GM21381 (cell line): Measurements from ENCODE around the gene FCAMR.
"Not testable (repeated sequence)": the region's sequence is repeated elsewhere in the genome, so short reads cannot be mapped to it uniquely, and the experiment has no call there.

ENCODE experiments used
- ATAC-seq: cut with Tn5 transposase; IDR thresholded peaks from one replicate; pipeline ENCODE4 v1.9.1; 2021; ENCODE audit warnings: mild to moderate bottlenecking, moderate library complexity; ENCODE audit not compliant: unreplicated experiment

The FCAMR gene

DNA sequence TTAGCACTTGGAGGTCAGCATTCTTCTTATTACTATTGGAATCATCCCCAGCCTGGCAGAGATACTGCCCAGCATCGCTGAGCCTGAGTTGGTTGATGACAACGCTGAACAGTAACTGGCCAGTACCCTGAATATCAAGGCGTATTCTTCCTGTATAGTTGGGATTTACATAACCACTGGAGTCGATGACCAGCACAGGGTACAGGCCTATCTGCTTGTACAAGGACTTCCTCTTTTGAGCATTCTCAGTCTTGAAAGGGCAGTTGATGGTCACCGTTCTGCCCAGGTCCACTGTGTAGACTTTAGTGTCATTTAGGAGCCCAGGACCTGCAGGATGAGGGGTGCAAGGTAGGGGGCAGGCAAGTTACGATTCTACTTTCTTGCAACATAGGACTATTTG is 32.8 kb downstream of the FCAMR start:
- ATAC-seq = no peak

DNA sequence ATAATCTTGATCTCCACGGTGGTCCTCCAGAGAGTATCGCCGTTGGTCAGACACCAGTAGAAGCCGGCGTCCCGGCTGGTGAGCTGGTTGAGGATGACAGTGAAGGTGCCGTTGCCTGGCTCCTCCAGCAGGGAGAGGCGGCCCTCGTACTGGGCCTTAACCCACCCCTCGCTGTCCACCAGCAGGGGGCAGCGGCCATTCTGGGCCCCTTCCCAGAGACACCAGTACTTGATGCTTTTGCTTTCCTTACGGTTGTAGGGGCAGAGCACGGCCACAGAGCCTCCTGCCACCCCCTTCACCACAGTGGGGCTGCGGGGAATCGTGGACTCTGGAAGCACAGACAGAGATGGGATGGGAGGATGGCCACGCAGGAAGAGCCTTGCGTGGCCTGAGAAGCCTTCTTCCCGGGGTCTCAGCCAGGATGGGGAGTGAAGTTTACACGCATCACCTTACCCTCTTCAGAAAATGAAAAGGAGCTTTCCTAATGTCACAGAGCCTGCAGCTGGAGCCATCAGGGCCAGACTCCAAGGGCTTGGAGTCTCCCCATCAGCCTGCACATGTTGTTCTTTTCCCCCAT is 34.7 kb downstream of the FCAMR start:
- ATAC-seq = no peak

DNA sequence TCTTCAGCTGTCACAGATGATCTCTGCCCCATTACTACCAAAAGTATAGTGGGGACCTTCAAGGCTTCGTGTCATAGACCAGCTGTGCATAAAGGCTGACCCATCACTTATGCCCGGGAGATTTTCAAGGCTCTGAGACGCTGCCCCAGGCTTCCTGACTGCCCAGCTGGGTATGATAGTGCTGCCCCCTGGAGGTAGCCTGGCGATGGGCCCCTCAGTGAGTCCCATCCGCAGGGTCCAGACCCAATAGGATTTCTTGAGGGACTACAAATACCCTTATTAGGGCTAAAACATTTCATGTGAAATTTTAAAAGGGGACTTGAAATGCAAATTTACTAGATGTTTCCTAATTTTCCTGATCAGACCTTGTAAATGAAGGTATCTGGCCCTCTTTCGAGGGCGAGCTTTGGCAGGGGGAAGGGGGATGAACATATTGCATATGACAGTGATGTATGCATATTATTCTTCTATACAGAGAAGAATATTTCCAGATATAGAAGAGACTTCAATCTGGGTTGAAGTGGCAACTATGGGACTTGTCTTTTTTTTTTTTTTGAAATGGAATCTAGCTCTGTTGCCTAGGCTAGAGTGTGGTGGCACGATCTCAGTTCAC is 36.8 kb downstream of the FCAMR start:
- ATAC-seq = no peak

DNA sequence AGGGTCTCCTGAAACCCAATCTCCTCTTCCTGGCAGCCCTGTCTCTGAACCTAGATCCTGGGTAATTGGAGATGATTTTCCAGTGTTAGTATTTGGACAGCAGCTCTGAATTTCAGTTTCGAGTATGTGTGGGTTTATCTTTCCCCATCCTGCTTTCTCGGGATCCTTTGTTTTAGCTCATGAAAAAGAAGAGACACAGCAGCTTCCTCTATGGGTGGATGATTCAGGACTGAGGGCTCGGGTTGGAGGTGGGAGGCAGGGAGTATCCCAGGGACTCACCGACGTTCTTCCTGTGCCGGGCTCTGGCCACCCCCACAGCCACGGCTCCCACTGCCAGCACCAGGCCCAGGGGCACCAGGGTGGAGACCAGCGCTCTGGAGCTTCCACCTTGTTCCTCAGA is 38.1 kb downstream of the FCAMR start:
- no peak for ATAC-seq

DNA sequence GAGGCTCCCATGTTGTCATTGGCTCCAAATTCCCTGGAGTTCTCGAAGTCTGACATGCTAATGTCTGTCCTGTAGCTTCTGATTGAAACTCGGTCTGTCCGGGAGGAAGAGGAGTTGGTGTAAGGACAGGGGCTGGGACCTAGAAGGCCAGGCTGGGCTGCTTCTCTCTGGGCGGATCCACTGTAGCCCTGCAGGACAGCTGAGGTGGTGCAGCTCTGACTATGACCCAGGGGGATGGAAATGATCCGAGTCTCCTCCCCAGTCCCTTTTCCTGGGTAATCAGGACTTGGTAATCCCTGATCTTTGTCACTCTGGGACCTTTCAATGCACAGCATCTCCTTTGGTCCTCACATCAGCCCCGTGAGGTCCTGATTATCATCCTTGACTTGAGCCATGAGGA is 38.6 kb downstream of the FCAMR start:
- no peak for ATAC-seq

DNA sequence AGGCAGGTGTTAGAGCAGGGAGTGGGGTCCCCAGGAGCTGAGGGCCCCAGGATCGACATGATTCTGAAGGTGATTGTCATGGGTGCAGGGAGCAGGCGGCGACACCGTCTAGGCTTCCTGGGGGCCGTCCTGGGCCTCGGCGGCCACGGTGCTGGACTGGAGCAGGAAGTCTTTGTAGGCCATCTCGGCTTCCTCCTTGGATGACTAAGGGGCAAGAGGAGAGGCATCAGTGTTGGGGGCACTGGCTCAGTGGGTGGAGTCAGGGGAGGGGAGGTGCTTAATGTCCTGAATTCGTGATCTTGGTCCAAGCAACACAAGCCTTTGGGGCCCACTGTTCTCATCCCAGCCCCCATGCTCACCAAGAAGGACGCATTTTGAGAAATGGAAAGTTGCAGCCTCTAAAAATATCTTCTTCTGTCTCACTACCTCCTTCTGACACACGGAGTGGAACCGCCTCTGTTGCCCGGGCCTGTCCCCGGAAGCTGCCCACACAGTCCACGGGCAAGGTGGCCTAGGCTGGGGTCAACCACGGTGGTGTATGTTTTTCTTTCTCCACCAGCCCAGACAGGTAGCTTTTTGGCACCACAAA is 40.0 kb downstream of the FCAMR start:
- ATAC-seq = peak; percentile 78

DNA sequence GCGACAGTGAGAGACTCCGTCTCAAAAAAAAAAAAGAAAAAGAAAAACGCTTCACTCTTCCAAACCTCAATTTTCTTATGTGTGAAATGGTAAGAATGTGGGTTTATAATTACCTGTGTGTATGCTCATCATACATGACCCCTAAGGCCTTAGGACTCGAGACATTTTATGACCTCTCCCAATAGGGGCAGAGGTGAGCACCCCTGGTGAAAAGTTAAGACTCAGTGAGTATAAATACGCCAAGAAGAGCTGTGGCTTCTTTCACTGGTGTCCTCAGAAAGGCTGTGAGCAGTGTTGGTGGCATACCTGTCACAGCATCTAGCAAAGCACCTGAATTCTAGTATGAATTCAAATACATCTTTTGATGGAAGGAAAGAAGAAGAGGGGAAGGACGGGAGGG is 40.7 kb downstream of the FCAMR start:
- ATAC-seq = no peak

DNA sequence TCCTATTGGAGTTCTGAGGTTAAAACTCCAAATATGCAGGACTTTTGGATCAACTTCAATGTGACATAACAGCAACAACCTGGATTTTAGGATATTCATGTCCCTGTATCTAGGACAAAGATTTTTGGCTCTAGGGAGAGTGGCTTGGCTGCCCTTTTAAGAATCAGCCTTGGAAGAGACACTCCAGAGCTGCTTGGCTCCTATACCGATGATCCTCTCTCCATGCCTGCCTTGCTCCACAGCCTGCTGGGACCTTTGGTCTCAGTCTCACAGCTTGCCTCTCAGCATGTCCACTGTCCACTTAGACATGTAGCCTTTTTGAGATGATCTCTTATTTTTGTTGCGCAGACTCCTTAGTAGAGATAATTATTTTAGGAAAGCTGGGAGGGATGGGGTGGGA is 44.0 kb downstream of the FCAMR start:
- ATAC-seq = no peak

DNA sequence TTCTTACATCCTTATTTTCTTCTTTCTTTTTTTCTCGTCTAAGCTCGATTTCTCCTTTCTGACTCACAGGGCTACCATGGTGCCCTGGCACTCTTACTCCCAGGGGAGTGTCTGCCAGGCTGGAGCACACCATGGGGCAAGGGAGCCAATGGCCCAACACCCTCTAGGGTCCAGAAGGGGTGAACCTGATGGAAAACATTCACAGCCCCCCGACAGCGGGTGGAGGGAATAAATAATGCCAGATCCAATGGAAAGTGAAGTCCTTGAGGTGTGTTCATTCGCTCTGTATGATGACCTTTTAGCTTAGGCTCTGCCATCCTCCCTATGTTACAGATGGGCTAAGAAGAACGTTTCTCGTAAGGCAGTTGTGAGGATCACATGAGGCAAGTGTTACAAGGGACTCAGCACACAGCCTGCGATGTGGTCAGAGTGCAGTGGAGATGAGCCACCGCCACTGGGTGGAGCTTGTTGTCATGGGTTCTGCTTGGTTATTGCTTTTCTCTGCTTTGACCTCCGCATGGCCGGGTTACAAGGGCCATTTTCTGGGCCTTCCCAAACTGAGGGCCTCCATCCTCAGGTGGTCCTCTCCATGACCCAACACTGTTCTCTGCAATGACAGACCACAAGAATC is 45.0 kb downstream of the FCAMR start:
- ATAC-seq = peak; percentile 60

DNA sequence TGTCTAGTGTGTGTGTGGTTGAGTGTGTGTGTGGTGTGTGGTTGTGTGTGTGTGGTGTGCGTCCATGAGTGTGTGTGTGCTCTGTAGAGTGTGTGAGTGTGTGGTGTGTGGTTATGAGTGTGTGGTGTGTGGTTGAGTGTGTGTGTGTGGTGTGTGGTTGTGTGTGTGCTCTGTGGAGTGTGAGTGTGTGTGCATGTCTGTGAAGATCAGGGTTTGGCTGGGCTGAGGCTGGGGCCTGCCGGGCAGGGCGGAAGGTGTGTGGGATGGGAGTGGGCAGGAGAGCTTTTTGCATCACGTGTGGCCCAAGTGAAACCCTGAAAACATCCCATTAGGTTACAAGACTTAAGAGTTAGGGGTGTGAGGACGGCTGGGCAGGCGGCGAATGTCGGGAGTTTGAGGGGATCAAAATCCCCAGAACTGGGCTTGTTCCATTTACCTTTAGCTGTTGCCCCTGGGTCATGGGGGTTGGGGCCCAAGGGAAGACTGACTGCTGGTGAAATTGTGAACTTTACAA is 45.6 kb downstream of the FCAMR start:
- peak; percentile 18 for ATAC-seq

DNA sequence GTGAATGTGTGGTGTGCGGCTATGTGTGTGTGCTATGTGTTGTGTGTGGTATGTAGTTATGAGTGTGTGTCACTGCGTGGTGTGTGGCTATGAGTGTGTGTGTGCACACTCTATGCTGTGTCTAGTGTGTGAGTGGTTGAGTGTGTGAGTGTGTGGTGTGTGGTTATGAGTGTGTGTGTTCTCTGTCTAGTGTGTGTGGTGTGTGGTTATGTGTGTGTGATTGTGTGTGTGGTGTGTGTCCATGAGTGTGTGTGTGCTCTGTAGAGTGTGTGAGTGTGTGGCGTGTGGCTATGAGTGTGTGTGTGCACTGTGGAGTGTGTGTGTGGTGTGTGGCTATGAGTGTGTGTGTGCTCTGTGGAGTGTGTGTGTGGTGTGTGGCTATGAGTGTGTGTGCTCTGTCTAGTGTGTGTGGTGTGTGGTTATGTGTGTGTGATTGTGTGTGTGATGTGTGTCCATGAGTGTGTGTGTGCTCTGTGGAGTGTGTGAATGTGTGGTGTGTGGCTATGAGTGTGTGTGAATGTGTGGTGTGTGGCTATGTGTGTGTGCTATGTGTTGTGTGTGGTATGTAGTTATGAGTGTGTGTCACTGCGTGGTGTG is 46.2 kb downstream of the FCAMR start:
- not testable (repeated sequence) for ATAC-seq

DNA sequence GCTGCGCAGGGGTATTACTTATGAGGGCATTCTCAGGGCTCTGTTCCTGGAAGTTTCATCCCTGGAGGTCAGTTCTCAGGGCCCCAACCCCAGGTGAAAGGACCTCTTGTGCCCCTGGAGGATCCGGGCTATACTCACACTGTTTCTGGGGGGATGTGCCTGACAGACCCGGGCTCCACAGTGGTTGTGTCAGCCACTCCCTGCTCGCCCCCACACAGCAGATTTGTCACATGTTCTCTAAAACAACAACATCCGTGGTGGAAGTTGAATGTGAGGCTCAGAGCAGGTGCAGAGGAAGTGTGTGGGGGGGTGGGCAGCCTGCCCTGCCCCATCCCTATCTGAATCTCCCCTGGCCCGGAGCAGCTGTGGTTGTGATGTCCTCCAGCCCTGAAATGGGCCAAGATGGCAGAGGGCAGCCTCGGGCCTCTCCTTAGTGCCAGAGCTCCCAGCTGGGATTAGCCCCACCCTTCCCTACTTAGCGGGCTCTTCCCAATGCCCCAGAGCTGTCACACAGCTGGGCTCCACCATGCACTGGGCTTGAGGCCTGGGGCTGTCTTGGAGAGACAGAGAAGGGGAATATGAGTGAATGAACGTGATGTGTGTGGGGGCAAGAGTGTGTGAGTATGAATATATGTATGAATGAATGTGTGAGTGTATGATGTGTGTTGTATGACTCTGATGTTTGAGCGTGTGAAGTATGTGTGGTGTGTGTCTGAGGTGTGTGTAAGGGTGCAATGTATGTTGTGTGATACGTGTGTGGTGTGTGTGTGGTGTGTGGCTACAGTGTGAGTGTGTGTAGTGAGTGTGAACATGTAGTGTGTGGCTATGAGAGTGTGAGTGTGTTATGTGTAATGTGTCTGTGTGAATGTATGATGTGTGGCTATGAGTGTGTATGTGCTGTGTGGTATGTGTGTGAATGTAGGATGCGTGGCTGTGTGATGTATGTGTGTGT is 47.0 kb downstream of the FCAMR start:
- peak; percentile 46 for ATAC-seq

DNA sequence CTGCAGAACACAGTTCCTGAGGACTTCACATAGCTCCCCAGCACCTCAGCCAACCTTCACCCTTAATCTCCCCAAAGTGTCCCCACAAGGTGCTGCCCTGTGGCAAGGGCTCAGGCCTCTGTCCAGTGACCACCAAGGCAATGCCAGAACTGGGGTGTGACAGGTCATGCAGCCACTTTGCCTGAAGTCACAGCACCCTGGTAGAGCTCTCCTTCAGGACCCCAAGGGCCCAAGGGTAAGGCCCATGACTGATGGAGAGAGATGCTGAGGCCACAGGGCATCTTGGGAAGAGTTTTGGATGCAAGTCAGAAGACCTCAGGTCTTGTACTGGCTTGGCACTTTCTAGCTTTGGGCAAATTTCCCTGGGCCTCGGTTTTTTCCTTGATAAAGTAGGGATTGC is 47.7 kb downstream of the FCAMR start:
- no peak for ATAC-seq

DNA sequence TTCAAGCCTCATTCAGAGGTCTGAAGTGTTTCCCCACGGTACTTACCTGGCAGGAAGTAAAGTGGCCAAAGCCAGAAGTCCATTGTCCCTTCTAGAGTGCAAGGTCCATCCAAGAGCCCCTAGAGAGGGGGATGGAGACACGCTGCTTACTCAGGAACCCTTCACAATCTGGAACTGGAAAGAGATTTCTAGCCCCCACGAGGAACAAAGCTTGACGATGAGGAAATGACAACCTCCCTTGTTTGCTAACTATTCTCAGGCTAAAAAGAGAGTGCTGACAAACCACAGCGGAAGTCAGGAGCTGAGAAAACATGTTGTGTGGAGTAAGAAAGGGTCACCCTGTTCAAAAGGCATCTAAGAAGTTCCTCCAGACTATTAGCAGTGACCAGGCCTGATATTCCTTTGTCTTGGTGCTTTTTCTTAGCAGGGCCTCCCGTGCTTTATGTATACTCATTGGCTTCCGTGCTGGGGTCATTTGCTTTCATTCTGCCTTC is 48.4 kb downstream of the FCAMR start, which contains the start of gene FCMR:
FCMR (minus strand) TSS at position 170 of the 494 bp plus-strand sequence; CDS start at position 83, 87 bp downstream.
- ATAC-seq = no peak

DNA sequence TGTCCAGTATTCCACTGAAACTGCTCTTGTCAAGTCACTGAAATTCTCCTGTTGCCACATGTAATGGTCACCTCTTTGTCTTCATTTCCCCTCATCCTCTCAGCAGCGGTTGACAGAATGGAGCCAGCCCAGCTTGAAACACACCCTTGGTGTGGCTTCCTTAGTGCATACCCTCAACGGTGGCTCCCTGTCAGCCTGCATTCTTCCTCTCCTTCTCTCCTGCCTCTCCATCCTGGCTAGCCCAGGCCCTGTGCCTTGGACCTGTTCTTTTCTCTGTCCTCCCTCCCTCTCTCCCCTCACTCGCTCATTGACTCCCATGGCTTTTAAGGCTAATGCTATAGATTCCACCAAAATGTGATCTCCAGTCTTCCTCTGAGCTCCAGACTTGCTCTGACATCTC is 52.2 kb downstream of the FCAMR start:
- ATAC-seq = no peak

DNA sequence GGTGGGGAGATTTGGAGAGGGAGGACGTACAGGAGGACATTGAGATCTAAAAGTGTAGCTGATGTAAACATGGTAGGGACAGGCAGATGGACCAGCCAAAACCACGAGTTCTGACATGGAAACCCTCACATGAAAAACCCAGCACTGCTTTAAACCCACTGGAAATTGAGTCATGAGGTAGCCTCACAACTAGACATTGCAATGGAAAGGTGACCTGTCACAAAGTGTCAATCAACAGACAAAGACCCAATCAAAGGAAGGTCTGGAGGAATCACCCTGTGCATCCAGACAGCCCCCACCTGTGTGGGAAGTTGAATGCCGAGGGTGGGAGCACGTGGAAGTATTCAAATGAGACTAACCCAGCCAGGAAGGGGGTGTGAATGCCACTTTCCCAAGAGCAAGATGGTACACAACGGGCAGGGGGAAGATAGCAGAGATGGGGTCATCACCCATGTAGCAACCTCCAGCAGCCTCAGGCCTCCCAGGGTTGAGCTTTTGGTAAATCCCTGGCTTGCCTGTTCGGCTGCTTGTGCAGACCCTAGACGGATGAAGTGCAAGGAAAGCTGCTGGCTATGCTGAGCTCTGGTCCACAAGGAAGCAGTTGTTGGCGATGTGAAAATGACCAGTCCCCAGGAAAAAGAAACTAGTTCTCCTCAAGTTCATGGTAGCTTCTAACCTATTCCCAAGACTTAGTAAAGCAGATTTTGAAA is 54.1 kb downstream of the FCAMR start:
- no peak for ATAC-seq

DNA sequence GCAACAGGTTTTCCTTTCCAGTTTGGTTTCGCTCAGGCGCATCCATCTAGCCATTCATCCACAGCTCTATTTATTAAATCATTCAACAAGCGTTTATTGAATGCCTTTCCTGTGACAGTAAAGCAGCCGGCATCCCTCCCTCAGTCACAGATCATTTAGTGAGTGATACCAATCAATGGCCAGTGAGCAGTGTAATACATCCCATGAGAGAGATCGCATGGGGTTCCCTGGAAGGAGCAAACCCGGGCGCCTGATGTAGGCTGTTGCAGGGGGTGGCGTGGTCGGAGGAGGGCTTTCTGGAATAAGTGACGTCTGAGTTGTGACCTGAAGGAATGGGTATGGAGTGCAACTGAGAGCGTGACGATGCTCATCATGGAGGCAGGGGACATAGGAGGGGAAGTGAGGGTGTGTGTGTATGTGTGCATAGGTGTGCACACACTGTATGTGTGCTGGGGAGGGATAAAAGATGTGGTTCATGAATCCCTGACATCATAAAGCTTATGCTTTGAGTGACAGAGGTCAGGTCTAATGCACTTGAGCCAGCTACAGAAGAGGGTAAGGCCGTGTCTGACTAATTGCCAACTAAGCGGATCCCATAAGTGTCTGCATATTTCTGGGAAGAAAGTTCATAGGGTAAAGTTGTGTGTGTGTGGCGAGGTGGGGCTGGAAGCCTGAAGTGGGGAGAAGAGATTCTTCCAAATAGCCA is 55.1 kb downstream of the FCAMR start:
- ATAC-seq = no peak

DNA sequence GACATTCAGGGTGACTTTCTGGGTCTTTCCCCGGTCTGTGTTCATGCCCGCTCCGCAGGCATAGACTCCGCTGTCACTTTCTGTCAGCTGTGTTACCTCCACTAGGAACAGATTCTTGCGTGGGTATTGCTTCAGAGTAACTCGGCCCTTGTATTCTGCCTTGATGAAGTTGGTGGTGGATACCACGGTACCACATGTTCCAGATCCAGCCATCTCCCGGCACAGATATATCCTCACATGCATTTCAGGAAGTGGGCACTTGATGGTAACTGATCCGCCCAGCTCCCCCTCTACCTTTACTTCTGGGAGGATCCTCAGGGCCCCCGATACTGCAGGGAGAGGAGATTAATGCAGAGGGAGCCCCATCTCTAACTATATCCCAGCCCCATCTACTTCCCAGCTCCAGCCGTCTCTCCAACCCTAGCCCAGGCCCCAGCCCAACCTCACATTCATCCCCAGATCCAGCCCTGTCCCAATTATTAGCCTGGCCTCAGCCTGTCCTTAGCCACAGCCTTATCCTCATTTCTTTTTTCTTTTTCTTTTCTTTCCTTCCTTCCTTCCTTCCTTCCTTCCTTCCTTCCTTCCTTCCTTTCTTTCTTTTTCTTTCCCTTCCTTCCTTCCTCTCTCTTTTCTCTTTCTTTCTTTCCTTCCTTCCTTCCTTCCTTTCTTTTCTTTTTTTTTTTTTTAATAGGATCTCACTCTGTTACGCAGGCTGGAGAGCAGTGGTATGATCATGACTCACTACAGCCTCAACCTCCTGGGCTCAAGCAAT is 56.3 kb downstream of the FCAMR start:
- no peak for ATAC-seq
